CD14-positive monocyte (primary cell): Measurements from ENCODE around the gene REXO4. TPM values are rescaled to one million over a fixed set of nuclear protein-coding genes. Genes with fewer than 3 reads are reported as not detected.

Experiments used
- DNase-seq, 3 donors: peaks; one replicate each; pipeline ENCODE4 v3.0.0-alpha.2; 2011 to 2022
- H2AFZ ChIP-seq: 2 replicates; pipeline ENCODE4 v1.6.0; 2012; ENCODE audit warnings: mild to moderate bottlenecking, low read depth, low read length, inconsistent platforms; ENCODE audit not compliant: insufficient read depth, poor library complexity, severe bottlenecking
- H3K27ac ChIP-seq, 2 donors: 1 replicate in 1 of 2; 2 replicates in 1 of 2; pipeline ENCODE4 v1.5.1; 2012 to 2013; ENCODE audit warnings: low read length in 2 of 2, control low read depth in 1 of 2, inconsistent platforms in 1 of 2, low read depth in 1 of 2, mild to moderate bottlenecking in 1 of 2
- H3K27me3 ChIP-seq, 2 donors: one replicate each; pipeline versions ENCODE4 v1.6.0 to v1.6.1; 2011 to 2013; ENCODE audit warnings: low read length in 2 of 2; ENCODE audit not compliant: control insufficient read depth in 2 of 2, insufficient read depth in 2 of 2
- H3K36me3 ChIP-seq, 2 donors: replicated peaks in 1 of 2; 1 replicate in 1 of 2; 2 replicates in 1 of 2; pipeline versions ENCODE4 v1.5.1 to v1.6.1; 2012 to 2013; ENCODE audit warnings: low read length in 2 of 2, control low read depth in 1 of 2, inconsistent platforms in 1 of 2, mild to moderate bottlenecking in 1 of 2; ENCODE audit not compliant: insufficient read depth in 2 of 2, control insufficient read depth in 1 of 2
- H3K4me1 ChIP-seq, 2 donors: 1 replicate in 1 of 2; 2 replicates in 1 of 2; pipeline versions ENCODE4 v1.5.1 to v1.6.1; 2012 to 2013; ENCODE audit warnings: low read length in 2 of 2, control low read depth in 1 of 2, inconsistent platforms in 1 of 2, mild to moderate bottlenecking in 1 of 2, moderate library complexity in 1 of 2; ENCODE audit not compliant: insufficient read depth in 2 of 2, control insufficient read depth in 1 of 2
- H3K4me2 ChIP-seq: replicated peaks from 2 replicates; pipeline ENCODE3; 2012; ENCODE audit warnings: low read length, moderate library complexity, mild to moderate bottlenecking; ENCODE audit not compliant: poor library complexity, severe bottlenecking; ENCODE audit errors: extremely low read depth
- H3K4me3 ChIP-seq, 3 experiments: fragments of 200-600 bp in 1 of 3; sonication (generic) in 1 of 3; replicated peaks in 1 of 3; 1 replicate in 2 of 3; 2 replicates in 1 of 3; pipeline ENCODE4 v1.5.1; 2011 to 2013; ENCODE audit warnings: low read length in 3 of 3, mild to moderate bottlenecking in 3 of 3, control low read depth in 2 of 3, low read depth in 2 of 3, inconsistent platforms in 1 of 3, moderate library complexity in 1 of 3
- H3K79me2 ChIP-seq: 2 replicates; pipeline ENCODE4 v1.6.0; 2012; ENCODE audit warnings: mild to moderate bottlenecking, control low read depth, inconsistent platforms, low read length, moderate library complexity; ENCODE audit not compliant: insufficient read depth
- H3K9ac ChIP-seq: 2 replicates; pipeline ENCODE4 v1.6.0; 2017; ENCODE audit warnings: low read length, mild to moderate bottlenecking; ENCODE audit not compliant: insufficient read depth, poor library complexity, severe bottlenecking
- H3K9me3 ChIP-seq, 2 donors: replicated peaks in 1 of 2; 1 replicate in 1 of 2; 2 replicates in 1 of 2; pipeline versions ENCODE4 v1.5.1 to v1.6.1; 2012 to 2013; ENCODE audit warnings: low read length in 2 of 2, control low read depth in 1 of 2; ENCODE audit not compliant: control insufficient read depth in 1 of 2, insufficient read depth in 1 of 2
- H4K20me1 ChIP-seq: 2 replicates; pipeline ENCODE4 v1.6.0; 2012; ENCODE audit warnings: mild to moderate bottlenecking, low read length, control low read depth, moderate library complexity; ENCODE audit not compliant: insufficient read depth
- H3K27ac Mint-ChIP-seq, 7 donors: one replicate each; pipeline ENCODE4 v1.8.0; 2020; ENCODE audit warnings: mild to moderate bottlenecking in 7 of 7, mixed read lengths in 7 of 7, moderate library complexity in 6 of 7, inconsistent platforms in 2 of 7
- H3K27me3 Mint-ChIP-seq, 3 donors: one replicate each; pipeline ENCODE4 v1.8.0; 2021 to 2022; ENCODE audit warnings: low read depth in 3 of 3, mild to moderate bottlenecking in 3 of 3, mixed read lengths in 3 of 3, moderate library complexity in 3 of 3, inconsistent platforms in 1 of 3
- H3K36me3 Mint-ChIP-seq, 2 donors: one replicate each; pipeline ENCODE4 v1.8.0; 2020; ENCODE audit warnings: mixed read lengths in 2 of 2, inconsistent platforms in 1 of 2, mild to moderate bottlenecking in 1 of 2
- H3K4me1 Mint-ChIP-seq: one replicate; pipeline ENCODE4 v1.8.0; 2020; ENCODE audit warnings: mild to moderate bottlenecking, mixed read lengths
- H3K4me3 Mint-ChIP-seq, 2 donors: one replicate each; pipeline ENCODE4 v1.8.0; 2020; ENCODE audit warnings: mild to moderate bottlenecking in 2 of 2, mixed read lengths in 2 of 2, moderate library complexity in 1 of 2
- H3K9me3 Mint-ChIP-seq, 7 donors: one replicate each; pipeline ENCODE4 v1.8.0; 2020 to 2022; ENCODE audit warnings: mixed read lengths in 7 of 7, mild to moderate bottlenecking in 6 of 7, moderate library complexity in 6 of 7, inconsistent platforms in 2 of 7
- WGBS: methylation state at CpG from one replicate; pipeline ENCODE4 v1.1.5; 2013; ENCODE audit warnings: missing lambda C conversion rate; ENCODE audit not compliant: insufficient coverage; 5-methylcytosine and 5-hydroxymethylcytosine counted together
- intact Hi-C, 2 donors: fragments of 100-400 bp; cut with micrococcal nuclease; formaldehyde crosslinking; loops; one replicate each; pipeline versions ENCODE4 v1.15.0 to v1.15.1; 2023
- polyA plus RNA-seq, 3 donors: library from polyadenylated mRNA; depleted of rRNA in 1 of 3; unstranded in 2 of 3; stranded (reverse) in 1 of 3; fragments of 300-500 nt in 2 of 3; fragments of >200 nt in 1 of 3; fragmentation: Illumina TruSeq in 2 of 3; gene quantifications; 1 replicate in 2 of 3; 2 replicates in 1 of 3; pipeline ENCODE4 v1.2.3, GENCODE V29; 2012 to 2021
- TF ChIP-seq, protein P1 (sequence below): fragments of 200-600 bp; IDR thresholded peaks from one replicate; pipeline ENCODE4 v1.8.0; 2022; ENCODE audit warnings: antibody characterized with exemption, mild to moderate bottlenecking

Gene REXO4
- polyA plus RNA-seq, 3 donors, result 3.0 to 11.0 (median 4.2) TPM

- Mint-ChIP-seq H3K36me3 (peaks cover 56 to 77% of the 10 kb centered on the region in 2 donors), H3K27ac (peak overlapping the region in 3 of 7 donors; percentile 44 to 72 (median 60)), H3K9me3 (no peaks in the 10 kb centered on the region), H3K4me3 (no peak overlapping the region), H3K27me3 (no peaks in the 10 kb centered on the region), H3K4me1 (peaks cover 52% of the 10 kb centered on the region)
- Histone ChIP-seq H3K9me3 (no peaks in the 10 kb centered on the region), H3K4me3 (no peak overlapping the region), H2AFZ (no peak overlapping the region), H3K79me2 (peaks cover 100% of the 10 kb centered on the region), H3K27me3 (no peaks in the 10 kb centered on the region), H3K27ac (peak overlapping the region in 1 of 2 donors; percentile 58), H3K4me2 (no peak overlapping the region), H3K36me3 (peaks cover 62 to 76% of the 10 kb centered on the region in 2 donors), H3K4me1 (peaks cover 12 to 37% of the 10 kb centered on the region in 2 donors), H3K9ac (no peak overlapping the region), H4K20me1 (peaks cover 99% of the 10 kb centered on the region)
- 92% methylated on average over 2 of the region's 7 CpGs for WGBS
- no peak for DNase-seq
- TF ChIP-seq, protein P1, sequence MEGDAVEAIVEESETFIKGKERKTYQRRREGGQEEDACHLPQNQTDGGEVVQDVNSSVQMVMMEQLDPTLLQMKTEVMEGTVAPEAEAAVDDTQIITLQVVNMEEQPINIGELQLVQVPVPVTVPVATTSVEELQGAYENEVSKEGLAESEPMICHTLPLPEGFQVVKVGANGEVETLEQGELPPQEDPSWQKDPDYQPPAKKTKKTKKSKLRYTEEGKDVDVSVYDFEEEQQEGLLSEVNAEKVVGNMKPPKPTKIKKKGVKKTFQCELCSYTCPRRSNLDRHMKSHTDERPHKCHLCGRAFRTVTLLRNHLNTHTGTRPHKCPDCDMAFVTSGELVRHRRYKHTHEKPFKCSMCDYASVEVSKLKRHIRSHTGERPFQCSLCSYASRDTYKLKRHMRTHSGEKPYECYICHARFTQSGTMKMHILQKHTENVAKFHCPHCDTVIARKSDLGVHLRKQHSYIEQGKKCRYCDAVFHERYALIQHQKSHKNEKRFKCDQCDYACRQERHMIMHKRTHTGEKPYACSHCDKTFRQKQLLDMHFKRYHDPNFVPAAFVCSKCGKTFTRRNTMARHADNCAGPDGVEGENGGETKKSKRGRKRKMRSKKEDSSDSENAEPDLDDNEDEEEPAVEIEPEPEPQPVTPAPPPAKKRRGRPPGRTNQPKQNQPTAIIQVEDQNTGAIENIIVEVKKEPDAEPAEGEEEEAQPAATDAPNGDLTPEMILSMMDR, result no peak
- intact Hi-C loops, result loop anchor here in 1 of 2 donors (10.0 kb wide), 1 partner anchor 335 kb away; the partner anchor contains the start of gene GTF3C5
These were observed 47.9 kb downstream of the REXO4 start for GRCh38 chr9:133369933-133370332.

- H2AFZ ChIP-seq, result no peak overlapping the region
- H3K36me3 ChIP-seq, result peaks cover 64 to 81% of the 10 kb centered on the region in 2 donors
- DNase-seq, result no peak
- intact Hi-C loops, result no loop called here
- H4K20me1 ChIP-seq, result peaks cover 99% of the 10 kb centered on the region
- no peaks in the 10 kb centered on the region for H3K9me3 Mint-ChIP-seq
- no peak overlapping the region for H3K9ac ChIP-seq
- H3K4me1 Mint-ChIP-seq, result peaks cover 47% of the 10 kb centered on the region
- peaks cover 98% of the 10 kb centered on the region for H3K79me2 ChIP-seq
- H3K27ac Mint-ChIP-seq, result peak overlapping the region in 6 of 7 donors; percentile 12 to 72 (median 38)
- H3K4me3 ChIP-seq, result no peak overlapping the region
- peak overlapping the region in 1 of 2 donors; percentile 58 for H3K27ac ChIP-seq
- peaks cover 7 to 32% of the 10 kb centered on the region in 2 donors for H3K4me1 ChIP-seq
- no peak overlapping the region for H3K4me3 Mint-ChIP-seq
- TF ChIP-seq, protein P1, result no peak
- no peak overlapping the region for H3K4me2 ChIP-seq
- peaks cover 58 to 82% of the 10 kb centered on the region in 2 donors for H3K36me3 Mint-ChIP-seq
- 100% methylated on average over 1 of the region's 6 CpGs for WGBS
- no peaks in the 10 kb centered on the region for H3K27me3 ChIP-seq
- no peaks in the 10 kb centered on the region for H3K27me3 Mint-ChIP-seq
- no peaks in the 10 kb centered on the region for H3K9me3 ChIP-seq
These were observed 48.4 kb downstream of the REXO4 start for GRCh38 chr9:133369422-133369821.
